HEK293 (cell line): ENCODE data around the gene GFM1.

Source experiments
- CTCF ChIA-PET: fragments of 350-600 bp; formaldehyde crosslinking; extraction: SDS; loops from one replicate; lab custom pipeline; 2021; ENCODE audit warnings: antibody characterized with exemption; lab: Yijun Ruan, JAX
- POLR2A ChIA-PET: fragments of 300-600 bp; formaldehyde crosslinking; extraction: SDS; loops from one replicate; lab custom pipeline; 2020; ENCODE audit warnings: antibody characterized with exemption, inconsistent platforms; lab: Yijun Ruan, JAX
- H3K27ac ChIP-seq: fragments of 200-500 bp; sonication (Bioruptor generic); 2 replicates; pipeline ENCODE4 v1.5.1; 2014; ENCODE audit warnings: low read depth, low read length, control low read depth, inconsistent platforms; ENCODE audit errors: extremely low read depth
- H3K36me3 ChIP-seq, 2 experiments: fragments of 200-500 bp in 1 of 2; sonication (Bioruptor generic) in 1 of 2; 1 replicate in 1 of 2; 2 replicates in 1 of 2; pipeline ENCODE4 v1.5.1; 2014 to 2017; ENCODE audit warnings: inconsistent platforms in 2 of 2, low read length in 2 of 2; ENCODE audit not compliant: control insufficient read depth in 2 of 2, insufficient read depth in 1 of 2
- H3K4me1 ChIP-seq: fragments of 200-500 bp; sonication (Bioruptor generic); 2 replicates; pipeline ENCODE4 v1.5.1; 2014; ENCODE audit warnings: mild to moderate bottlenecking, low read length, inconsistent platforms; ENCODE audit not compliant: control insufficient read depth, insufficient read depth
- H3K4me3 ChIP-seq: 2 replicates; pipeline ENCODE4 v1.5.1; 2011; ENCODE audit warnings: low read depth, mild to moderate bottlenecking, control low read depth, low read length, moderate library complexity
- H3K9me3 ChIP-seq: fragments of 200-500 bp; sonication (Bioruptor generic); 2 replicates; pipeline ENCODE4 v1.5.1; 2014; ENCODE audit warnings: low read depth, low read length, inconsistent platforms; ENCODE audit not compliant: control insufficient read depth, insufficient read depth
- GFI1B ChIP-seq: fragments of 450-650 bp; formaldehyde crosslinking; IDR thresholded peaks from 2 replicates; pipeline ENCODE4 v1.5.1; 2016; ENCODE audit warnings: missing biosample characterization, missing genetic modification characterization
- KLF1 ChIP-seq: fragments of 450-650 bp; formaldehyde crosslinking; IDR thresholded peaks from 2 replicates; pipeline ENCODE4 v1.5.1; 2016; ENCODE audit warnings: missing biosample characterization, missing genetic modification characterization
- KLF16 ChIP-seq: fragments of 450-650 bp; formaldehyde crosslinking; IDR thresholded peaks from 2 replicates; pipeline ENCODE4 v1.5.1; 2017; ENCODE audit warnings: missing biosample characterization, missing genetic modification characterization
- SP7 ChIP-seq: fragments of 450-650 bp; formaldehyde crosslinking; IDR thresholded peaks from 2 replicates; pipeline ENCODE4 v1.5.1; 2016; ENCODE audit warnings: missing biosample characterization, missing genetic modification characterization
- YY1 ChIP-seq: fragments of 450-650 bp; formaldehyde crosslinking; IDR thresholded peaks from 2 replicates; pipeline ENCODE4 v1.5.1; 2018; ENCODE audit warnings: missing biosample characterization, missing genetic modification characterization
- ZBTB17 ChIP-seq: fragments of 450-650 bp; formaldehyde crosslinking; IDR thresholded peaks from 2 replicates; pipeline ENCODE4 v1.5.1; 2016; ENCODE audit warnings: missing biosample characterization, missing genetic modification characterization
- ZBTB20 ChIP-seq: fragments of 450-650 bp; formaldehyde crosslinking; IDR thresholded peaks from 2 replicates; pipeline ENCODE4 v1.5.1; 2016; ENCODE audit warnings: missing biosample characterization, missing genetic modification characterization
- ZNF121 ChIP-seq: fragments of 450-650 bp; formaldehyde crosslinking; IDR thresholded peaks from 2 replicates; pipeline ENCODE4 v1.5.1; 2016; ENCODE audit warnings: missing biosample characterization, missing genetic modification characterization
- ZNF133 ChIP-seq: fragments of 450-650 bp; formaldehyde crosslinking; IDR thresholded peaks from 2 replicates; pipeline ENCODE4 v1.5.1; 2016; ENCODE audit warnings: missing biosample characterization, missing genetic modification characterization
- ZNF155 ChIP-seq: fragments of 450-650 bp; formaldehyde crosslinking; IDR thresholded peaks from 2 replicates; pipeline ENCODE4 v1.5.1; 2016; ENCODE audit warnings: missing biosample characterization, missing genetic modification characterization
- ZNF157 ChIP-seq: fragments of 450-650 bp; formaldehyde crosslinking; IDR thresholded peaks from 2 replicates; pipeline ENCODE4 v1.5.1; 2016; ENCODE audit warnings: missing biosample characterization, missing genetic modification characterization
- ZNF341 ChIP-seq: fragments of 450-650 bp; formaldehyde crosslinking; IDR thresholded peaks from 2 replicates; pipeline ENCODE4; 2016; ENCODE audit warnings: low read depth, missing biosample characterization, missing genetic modification characterization
- ZNF510 ChIP-seq: fragments of 450-650 bp; formaldehyde crosslinking; IDR thresholded peaks from 2 replicates; pipeline ENCODE4 v1.5.1; 2018; ENCODE audit warnings: mild to moderate bottlenecking, missing genetic modification characterization, missing biosample characterization; ENCODE audit not compliant: insufficient replicate concordance
- ZNF514 ChIP-seq: fragments of 450-650 bp; formaldehyde crosslinking; IDR thresholded peaks from 2 replicates; pipeline ENCODE4 v1.5.1; 2016; ENCODE audit warnings: missing biosample characterization, missing genetic modification characterization
- ZNF549 ChIP-seq: fragments of 450-650 bp; IDR thresholded peaks from 2 replicates; pipeline ENCODE4 v1.5.1; 2018; ENCODE audit warnings: missing biosample characterization, missing genetic modification characterization, mild to moderate bottlenecking, inconsistent platforms, moderate library complexity
- ZNF555 ChIP-seq: fragments of 450-650 bp; formaldehyde crosslinking; conservative IDR thresholded peaks from 2 replicates; pipeline ENCODE4 v1.5.1; 2017; ENCODE audit warnings: missing biosample characterization, mild to moderate bottlenecking, missing genetic modification characterization, inconsistent platforms
- ZNF658 ChIP-seq: fragments of 450-650 bp; formaldehyde crosslinking; IDR thresholded peaks from 2 replicates; pipeline ENCODE4; 2016; ENCODE audit warnings: missing biosample characterization, missing genetic modification characterization
- ZNF670 ChIP-seq: fragments of 450-650 bp; formaldehyde crosslinking; IDR thresholded peaks from 2 replicates; pipeline ENCODE4 v1.5.1; 2016; ENCODE audit warnings: missing biosample characterization, missing genetic modification characterization, low read depth
- TF ChIP-seq, protein P1 (sequence below): fragments of 450-650 bp; formaldehyde crosslinking; IDR thresholded peaks from 2 replicates; pipeline ENCODE4 v1.5.1; 2016; ENCODE audit warnings: missing biosample characterization, missing genetic modification characterization
- TF ChIP-seq, protein P2 (sequence below): fragments of 450-650 bp; formaldehyde crosslinking; IDR thresholded peaks from 2 replicates; pipeline ENCODE4 v1.5.1; 2017; ENCODE audit warnings: missing biosample characterization, missing genetic modification characterization
- TF ChIP-seq, protein P3 (sequence below): fragments of 450-650 bp; formaldehyde crosslinking; IDR thresholded peaks from 2 replicates; pipeline ENCODE4; 2016; ENCODE audit warnings: missing biosample characterization, missing genetic modification characterization
- TF ChIP-seq, protein P4 (sequence below): fragments of 450-650 bp; formaldehyde crosslinking; IDR thresholded peaks from 2 replicates; pipeline ENCODE4 v1.5.1; 2017; ENCODE audit warnings: missing biosample characterization, missing genetic modification characterization
- TF ChIP-seq, protein P5 (sequence below): fragments of 450-650 bp; formaldehyde crosslinking; IDR thresholded peaks from 2 replicates; pipeline ENCODE4 v1.5.1; 2016; ENCODE audit warnings: missing biosample characterization, missing genetic modification characterization
- TF ChIP-seq, protein P6 (sequence below): IDR thresholded peaks from 2 replicates; pipeline ENCODE4 v1.6.1; 2011; ENCODE audit warnings: mild to moderate bottlenecking, low read depth, low read length, borderline replicate concordance
- TF ChIP-seq, protein P7 (sequence below): fragments of 450-650 bp; formaldehyde crosslinking; IDR thresholded peaks from 2 replicates; pipeline ENCODE4 v1.5.1; 2016; ENCODE audit warnings: missing biosample characterization, missing genetic modification characterization, low read depth

Gene GFM1

DNA sequence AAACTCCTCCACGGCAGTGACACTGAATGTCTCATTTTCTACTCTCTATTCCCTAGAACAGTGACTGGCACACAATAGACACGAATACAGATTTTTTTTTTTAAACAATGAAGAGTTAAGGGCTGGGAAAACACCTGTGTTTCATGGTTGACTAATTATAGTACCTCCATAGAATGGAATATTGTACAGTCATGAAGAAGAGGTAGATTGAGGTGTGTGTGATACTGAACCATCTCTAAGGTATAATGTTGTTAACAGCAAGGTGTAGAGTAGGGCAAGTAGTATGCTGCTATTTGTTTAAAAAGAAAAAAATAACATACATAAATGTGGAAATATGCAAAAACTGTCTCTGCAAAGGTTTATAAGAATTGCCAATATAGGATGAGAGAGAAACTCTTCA lies 93.1 kb downstream of the GFM1 start:
- CTCF ChIA-PET = interaction anchor here (0.7 kb wide), 1 partner anchor 9 kb away, joined by 3 read pairs; no protein-coding TSS in a partner anchor
- TF ChIP-seq ZNF157 (tag by site-specific recombination) = no peak
- no peak for TF ChIP-seq ZNF670 (tag by site-specific recombination)
- TF ChIP-seq, protein P1, sequence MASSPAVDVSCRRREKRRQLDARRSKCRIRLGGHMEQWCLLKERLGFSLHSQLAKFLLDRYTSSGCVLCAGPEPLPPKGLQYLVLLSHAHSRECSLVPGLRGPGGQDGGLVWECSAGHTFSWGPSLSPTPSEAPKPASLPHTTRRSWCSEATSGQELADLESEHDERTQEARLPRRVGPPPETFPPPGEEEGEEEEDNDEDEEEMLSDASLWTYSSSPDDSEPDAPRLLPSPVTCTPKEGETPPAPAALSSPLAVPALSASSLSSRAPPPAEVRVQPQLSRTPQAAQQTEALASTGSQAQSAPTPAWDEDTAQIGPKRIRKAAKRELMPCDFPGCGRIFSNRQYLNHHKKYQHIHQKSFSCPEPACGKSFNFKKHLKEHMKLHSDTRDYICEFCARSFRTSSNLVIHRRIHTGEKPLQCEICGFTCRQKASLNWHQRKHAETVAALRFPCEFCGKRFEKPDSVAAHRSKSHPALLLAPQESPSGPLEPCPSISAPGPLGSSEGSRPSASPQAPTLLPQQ (tag by site-specific recombination) = no peak
- TF ChIP-seq ZNF510 (tag by site-specific recombination) = no peak
- no peak for TF ChIP-seq SP7
- no peak for TF ChIP-seq GFI1B (tag by site-specific recombination)
- TF ChIP-seq ZNF514 = no peak
- TF ChIP-seq KLF1 (tag by site-specific recombination) = no peak
- no peak for TF ChIP-seq ZNF133 (tag by site-specific recombination)
- TF ChIP-seq ZNF155 (tag by site-specific recombination) = no peak
- TF ChIP-seq, protein P2, sequence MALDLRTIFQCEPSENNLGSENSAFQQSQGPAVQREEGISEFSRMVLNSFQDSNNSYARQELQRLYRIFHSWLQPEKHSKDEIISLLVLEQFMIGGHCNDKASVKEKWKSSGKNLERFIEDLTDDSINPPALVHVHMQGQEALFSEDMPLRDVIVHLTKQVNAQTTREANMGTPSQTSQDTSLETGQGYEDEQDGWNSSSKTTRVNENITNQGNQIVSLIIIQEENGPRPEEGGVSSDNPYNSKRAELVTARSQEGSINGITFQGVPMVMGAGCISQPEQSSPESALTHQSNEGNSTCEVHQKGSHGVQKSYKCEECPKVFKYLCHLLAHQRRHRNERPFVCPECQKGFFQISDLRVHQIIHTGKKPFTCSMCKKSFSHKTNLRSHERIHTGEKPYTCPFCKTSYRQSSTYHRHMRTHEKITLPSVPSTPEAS = no peak
- TF ChIP-seq KLF16 (tag by site-specific recombination) = no peak
- TF ChIP-seq ZNF341 = no peak
- TF ChIP-seq YY1 (tag by site-specific recombination) = no peak
- no peak for TF ChIP-seq ZBTB20
- TF ChIP-seq ZNF658 (tag by site-specific recombination) = no peak
- TF ChIP-seq, protein P3, sequence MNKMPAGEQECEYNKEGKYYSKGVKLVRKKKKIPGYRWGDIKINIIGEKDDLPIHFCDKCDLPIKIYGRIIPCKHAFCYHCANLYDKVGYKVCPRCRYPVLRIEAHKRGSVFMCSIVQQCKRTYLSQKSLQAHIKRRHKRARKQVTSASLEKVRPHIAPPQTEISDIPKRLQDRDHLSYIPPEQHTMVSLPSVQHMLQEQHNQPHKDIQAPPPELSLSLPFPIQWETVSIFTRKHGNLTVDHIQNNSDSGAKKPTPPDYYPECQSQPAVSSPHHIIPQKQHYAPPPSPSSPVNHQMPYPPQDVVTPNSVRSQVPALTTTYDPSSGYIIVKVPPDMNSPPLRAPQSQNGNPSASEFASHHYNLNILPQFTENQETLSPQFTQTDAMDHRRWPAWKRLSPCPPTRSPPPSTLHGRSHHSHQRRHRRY (tag by site-specific recombination) = no peak
- TF ChIP-seq, all 188 proteins: peak for 0
- H3K27ac ChIP-seq = no peak overlapping the region
- POLR2A ChIA-PET = no interaction called here
- H3K36me3 ChIP-seq = no peaks in the 10 kb centered on the region
- H3K4me1 ChIP-seq = no peaks in the 10 kb centered on the region
- no peaks in the 10 kb centered on the region for H3K9me3 ChIP-seq
- H3K4me3 ChIP-seq = no peak overlapping the region

DNA sequence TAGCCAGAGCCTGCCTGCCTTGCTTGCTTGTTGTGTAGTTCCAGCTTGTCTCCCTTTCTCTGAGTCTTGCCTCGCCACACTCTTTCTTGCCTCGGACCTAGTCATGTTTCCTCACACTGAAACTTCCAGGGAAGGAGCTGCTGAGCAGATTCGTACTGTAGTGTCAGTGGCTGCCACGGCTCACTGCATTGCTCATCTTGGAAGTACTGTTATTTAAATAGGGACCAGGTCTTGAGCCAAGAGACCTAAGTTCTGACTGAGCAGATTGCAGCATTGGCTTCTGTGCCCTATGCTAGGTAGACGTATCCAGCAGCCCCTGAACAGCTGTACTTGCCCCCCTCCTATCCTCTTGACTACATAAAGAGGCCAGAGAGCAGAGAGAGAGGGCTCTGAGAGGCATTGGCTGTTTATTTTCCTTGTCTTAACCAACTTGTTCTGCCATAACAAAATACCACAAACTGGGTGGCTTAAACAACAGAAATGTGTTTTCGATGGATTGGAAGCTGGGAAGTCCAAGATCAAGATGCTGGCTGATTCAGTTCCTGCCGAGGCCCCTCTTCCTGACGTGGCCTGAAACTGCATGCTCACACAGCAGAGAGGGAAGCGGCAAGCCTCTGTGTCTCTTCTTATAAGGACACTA lies 93.8 kb downstream of the GFM1 start:
- Histone ChIP-seq H3K4me3 (no peak overlapping the region), H3K27ac (no peak overlapping the region), H3K9me3 (no peaks in the 10 kb centered on the region), H3K36me3 (peaks cover 0 to 2% of the 10 kb centered on the region in 2 experiments; a peak in 1 of 3 replicates), H3K4me1 (no peaks in the 10 kb centered on the region)
- ChIA-PET CTCF (interaction anchor here (0.7 kb wide), 1 partner anchor 9 kb away, joined by 3 read pairs; no protein-coding TSS in a partner anchor), POLR2A (no interaction called here)
- TF ChIP-seq ZNF555 = no peak
- TF ChIP-seq, protein P4, sequence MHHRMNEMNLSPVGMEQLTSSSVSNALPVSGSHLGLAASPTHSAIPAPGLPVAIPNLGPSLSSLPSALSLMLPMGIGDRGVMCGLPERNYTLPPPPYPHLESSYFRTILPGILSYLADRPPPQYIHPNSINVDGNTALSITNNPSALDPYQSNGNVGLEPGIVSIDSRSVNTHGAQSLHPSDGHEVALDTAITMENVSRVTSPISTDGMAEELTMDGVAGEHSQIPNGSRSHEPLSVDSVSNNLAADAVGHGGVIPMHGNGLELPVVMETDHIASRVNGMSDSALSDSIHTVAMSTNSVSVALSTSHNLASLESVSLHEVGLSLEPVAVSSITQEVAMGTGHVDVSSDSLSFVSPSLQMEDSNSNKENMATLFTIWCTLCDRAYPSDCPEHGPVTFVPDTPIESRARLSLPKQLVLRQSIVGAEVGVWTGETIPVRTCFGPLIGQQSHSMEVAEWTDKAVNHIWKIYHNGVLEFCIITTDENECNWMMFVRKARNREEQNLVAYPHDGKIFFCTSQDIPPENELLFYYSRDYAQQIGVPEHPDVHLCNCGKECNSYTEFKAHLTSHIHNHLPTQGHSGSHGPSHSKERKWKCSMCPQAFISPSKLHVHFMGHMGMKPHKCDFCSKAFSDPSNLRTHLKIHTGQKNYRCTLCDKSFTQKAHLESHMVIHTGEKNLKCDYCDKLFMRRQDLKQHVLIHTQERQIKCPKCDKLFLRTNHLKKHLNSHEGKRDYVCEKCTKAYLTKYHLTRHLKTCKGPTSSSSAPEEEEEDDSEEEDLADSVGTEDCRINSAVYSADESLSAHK (tag by site-specific recombination) = no peak
- TF ChIP-seq, protein P5, sequence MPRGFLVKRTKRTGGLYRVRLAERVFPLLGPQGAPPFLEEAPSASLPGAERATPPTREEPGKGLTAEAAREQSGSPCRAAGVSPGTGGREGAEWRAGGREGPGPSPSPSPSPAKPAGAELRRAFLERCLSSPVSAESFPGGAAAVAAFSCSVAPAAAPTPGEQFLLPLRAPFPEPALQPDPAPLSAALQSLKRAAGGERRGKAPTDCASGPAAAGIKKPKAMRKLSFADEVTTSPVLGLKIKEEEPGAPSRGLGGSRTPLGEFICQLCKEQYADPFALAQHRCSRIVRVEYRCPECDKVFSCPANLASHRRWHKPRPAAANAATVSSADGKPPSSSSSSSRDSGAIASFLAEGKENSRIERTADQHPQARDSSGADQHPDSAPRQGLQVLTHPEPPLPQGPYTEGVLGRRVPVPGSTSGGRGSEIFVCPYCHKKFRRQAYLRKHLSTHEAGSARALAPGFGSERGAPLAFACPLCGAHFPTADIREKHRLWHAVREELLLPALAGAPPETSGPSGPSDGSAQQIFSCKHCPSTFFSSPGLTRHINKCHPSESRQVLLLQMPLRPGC (tag by site-specific recombination) = no peak
- TF ChIP-seq, protein P6, sequence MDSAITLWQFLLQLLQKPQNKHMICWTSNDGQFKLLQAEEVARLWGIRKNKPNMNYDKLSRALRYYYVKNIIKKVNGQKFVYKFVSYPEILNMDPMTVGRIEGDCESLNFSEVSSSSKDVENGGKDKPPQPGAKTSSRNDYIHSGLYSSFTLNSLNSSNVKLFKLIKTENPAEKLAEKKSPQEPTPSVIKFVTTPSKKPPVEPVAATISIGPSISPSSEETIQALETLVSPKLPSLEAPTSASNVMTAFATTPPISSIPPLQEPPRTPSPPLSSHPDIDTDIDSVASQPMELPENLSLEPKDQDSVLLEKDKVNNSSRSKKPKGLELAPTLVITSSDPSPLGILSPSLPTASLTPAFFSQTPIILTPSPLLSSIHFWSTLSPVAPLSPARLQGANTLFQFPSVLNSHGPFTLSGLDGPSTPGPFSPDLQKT = no peak
- no peak for TF ChIP-seq ZNF549
- TF ChIP-seq, protein P7, sequence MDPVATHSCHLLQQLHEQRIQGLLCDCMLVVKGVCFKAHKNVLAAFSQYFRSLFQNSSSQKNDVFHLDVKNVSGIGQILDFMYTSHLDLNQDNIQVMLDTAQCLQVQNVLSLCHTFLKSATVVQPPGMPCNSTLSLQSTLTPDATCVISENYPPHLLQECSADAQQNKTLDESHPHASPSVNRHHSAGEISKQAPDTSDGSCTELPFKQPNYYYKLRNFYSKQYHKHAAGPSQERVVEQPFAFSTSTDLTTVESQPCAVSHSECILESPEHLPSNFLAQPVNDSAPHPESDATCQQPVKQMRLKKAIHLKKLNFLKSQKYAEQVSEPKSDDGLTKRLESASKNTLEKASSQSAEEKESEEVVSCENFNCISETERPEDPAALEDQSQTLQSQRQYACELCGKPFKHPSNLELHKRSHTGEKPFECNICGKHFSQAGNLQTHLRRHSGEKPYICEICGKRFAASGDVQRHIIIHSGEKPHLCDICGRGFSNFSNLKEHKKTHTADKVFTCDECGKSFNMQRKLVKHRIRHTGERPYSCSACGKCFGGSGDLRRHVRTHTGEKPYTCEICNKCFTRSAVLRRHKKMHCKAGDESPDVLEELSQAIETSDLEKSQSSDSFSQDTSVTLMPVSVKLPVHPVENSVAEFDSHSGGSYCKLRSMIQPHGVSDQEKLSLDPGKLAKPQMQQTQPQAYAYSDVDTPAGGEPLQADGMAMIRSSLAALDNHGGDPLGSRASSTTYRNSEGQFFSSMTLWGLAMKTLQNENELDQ (tag by site-specific recombination) = no peak
- no peak for TF ChIP-seq ZNF121 (tag by site-specific recombination)
- TF ChIP-seq ZBTB17 (tag by site-specific recombination) = no peak
